IMR-90 (cell line): ENCODE results near the gene IMMP1L. TPM values are rescaled to one million over a fixed set of nuclear protein-coding genes. Genes with fewer than 3 reads are reported as not detected.
A peak's percentile ranks its signal among the peaks of the same experiment; 100 is the strongest.

ENCODE experiments used
- ATAC-seq: fragments of 200-7000 bp; cut with Tn5 transposase; 2 replicates; pipeline ENCODE4 v1.9.1; 2020; ENCODE audit warnings: low read depth, mild to moderate bottlenecking, moderate library complexity
- BruUV-seq: library from RNA; stranded (reverse); fragments of 400-500 nt; replicated peaks from 2 replicates; lab custom pipeline; 2021; lab: Mats Ljungman, UMichigan
- CTCF ChIA-PET: fragments of 300-600 bp; formaldehyde crosslinking; extraction: SDS; loops from one replicate; lab custom pipeline; 2021; ENCODE audit warnings: antibody characterized with exemption; lab: Yijun Ruan, JAX
- POLR2A ChIA-PET: fragments of 300-600 bp; sonication (Branson Sonifier 250); formaldehyde crosslinking; loops from one replicate; lab custom pipeline; 2022; ENCODE audit warnings: antibody characterized with exemption; ENCODE audit not compliant: unreplicated experiment; lab: Charles Lee
- DNase-seq: peaks from one replicate; pipeline ENCODE4 v3.0.0; 2013
- H2AFZ ChIP-seq: replicated peaks from 2 replicates; pipeline ENCODE3; 2013; ENCODE audit warnings: low read length, mild to moderate bottlenecking; ENCODE audit not compliant: poor library complexity
- H2AK5ac ChIP-seq: 2 replicates; pipeline ENCODE4 v1.6.1; 2013; ENCODE audit warnings: low read depth, low read length, inconsistent platforms
- H2AK9ac ChIP-seq: replicated peaks from 2 replicates; pipeline ENCODE3; 2013; ENCODE audit warnings: mild to moderate bottlenecking, low read depth, low read length, moderate library complexity; ENCODE audit not compliant: poor library complexity
- H2BK120ac ChIP-seq: 2 replicates; pipeline ENCODE4 v1.6.1; 2013; ENCODE audit warnings: low read depth, low read length, inconsistent platforms
- H2BK15ac ChIP-seq: 3 replicates; pipeline ENCODE4 v1.6.1; 2013; ENCODE audit warnings: low read depth, low read length, inconsistent platforms
- H2BK20ac ChIP-seq: 2 replicates; pipeline ENCODE4 v1.6.1; 2013; ENCODE audit warnings: low read depth, mild to moderate bottlenecking, inconsistent platforms, low read length, moderate library complexity
- H2BK5ac ChIP-seq: 2 replicates; pipeline ENCODE4 v1.6.1; 2013; ENCODE audit warnings: mild to moderate bottlenecking, low read depth, low read length, inconsistent platforms; ENCODE audit not compliant: poor library complexity, severe bottlenecking
- H3K14ac ChIP-seq: replicated peaks from 2 replicates; pipeline ENCODE4 v1.6.1; 2013; ENCODE audit warnings: low read depth, low read length, inconsistent platforms
- H3K18ac ChIP-seq: 2 replicates; pipeline ENCODE4 v1.6.1; 2013; ENCODE audit warnings: low read depth, low read length, control low read depth
- H3K23ac ChIP-seq: 2 replicates; pipeline ENCODE4 v1.6.1; 2013; ENCODE audit warnings: low read depth, low read length, inconsistent platforms
- H3K27ac ChIP-seq: 2 replicates; pipeline ENCODE4 v1.5.1; 2013; ENCODE audit warnings: mild to moderate bottlenecking, control low read depth, low read length; ENCODE audit not compliant: insufficient read depth
- H3K27me3 ChIP-seq: 2 replicates; pipeline ENCODE4 v1.6.1; 2013; ENCODE audit warnings: low read length; ENCODE audit not compliant: control insufficient read depth, insufficient read depth
- H3K36me3 ChIP-seq: 2 replicates; pipeline ENCODE4 v1.6.1; 2013; ENCODE audit warnings: low read length, mixed read lengths; ENCODE audit not compliant: control insufficient read depth, insufficient read depth
- H3K4ac ChIP-seq: 2 replicates; pipeline ENCODE4 v1.6.1; 2013; ENCODE audit warnings: low read depth, low read length, inconsistent platforms
- H3K4me1 ChIP-seq: 2 replicates; pipeline ENCODE4 v1.6.1; 2013; ENCODE audit warnings: low read length, mixed read lengths; ENCODE audit not compliant: control insufficient read depth, insufficient read depth
- H3K4me2 ChIP-seq: 2 replicates; pipeline ENCODE4 v1.6.1; 2013; ENCODE audit warnings: low read depth, mild to moderate bottlenecking, control low read depth, low read length, moderate library complexity
- H3K4me3 ChIP-seq: 2 replicates; pipeline ENCODE4 v1.5.1; 2013; ENCODE audit warnings: low read depth, mild to moderate bottlenecking, control low read depth, low read length, moderate library complexity; ENCODE audit not compliant: insufficient read depth
- H3K56ac ChIP-seq: 2 replicates; pipeline ENCODE4 v1.6.1; 2013; ENCODE audit warnings: low read length, inconsistent platforms; ENCODE audit not compliant: insufficient read depth; ENCODE audit errors: extremely low read depth
- H3K79me1 ChIP-seq, 2 experiments: 2 replicates each; pipeline ENCODE4 v1.6.1; 2013; ENCODE audit warnings: low read length in 2 of 2, inconsistent platforms in 1 of 2, low read depth in 1 of 2
- H3K9ac ChIP-seq: 2 replicates; pipeline ENCODE4 v1.6.1; 2013; ENCODE audit warnings: low read depth, low read length, control low read depth
- H3K9me1 ChIP-seq: 2 replicates; pipeline ENCODE4 v1.6.1; 2013; ENCODE audit warnings: low read length, inconsistent platforms; ENCODE audit not compliant: insufficient read depth
- H3K9me3 ChIP-seq: 2 replicates; pipeline ENCODE4 v1.6.1; 2013; ENCODE audit warnings: low read length; ENCODE audit not compliant: control insufficient read depth, insufficient read depth
- H4K20me1 ChIP-seq: 2 replicates; pipeline ENCODE4 v1.6.1; 2013; ENCODE audit warnings: low read length, inconsistent platforms; ENCODE audit not compliant: insufficient read depth
- H4K5ac ChIP-seq: 2 replicates; pipeline ENCODE4 v1.6.1; 2013; ENCODE audit warnings: mild to moderate bottlenecking, low read depth, low read length, control low read depth
- H4K8ac ChIP-seq, 2 experiments: 2 replicates each; pipeline ENCODE4 v1.6.1; 2013; ENCODE audit warnings: low read depth in 2 of 2, low read length in 2 of 2, control low read depth in 1 of 2, inconsistent platforms in 1 of 2
- H4K91ac ChIP-seq: 2 replicates; pipeline ENCODE4 v1.6.1; 2013; ENCODE audit warnings: low read depth, low read length, inconsistent platforms; ENCODE audit not compliant: insufficient read depth
- BHLHE40 ChIP-seq: fragments of 150-350 bp; IDR thresholded peaks from 2 replicates; pipeline ENCODE4 v1.6.1; 2016; ENCODE audit warnings: mild to moderate bottlenecking, low read depth, low read length
- CEBPB ChIP-seq: IDR thresholded peaks from 2 replicates; pipeline ENCODE4 v1.6.1; 2012; ENCODE audit warnings: low read depth, low read length, improper control_type of control experiment
- FOS ChIP-seq: fragments of 150-350 bp; IDR thresholded peaks from 2 replicates; pipeline ENCODE4 v1.6.1; 2016; ENCODE audit warnings: low read depth, low read length
- MAFK ChIP-seq: IDR thresholded peaks from 2 replicates; pipeline ENCODE4 v1.6.1; 2012; ENCODE audit warnings: low read depth, low read length, improper control_type of control experiment
- MXI1 ChIP-seq: IDR thresholded peaks from 2 replicates; pipeline ENCODE4 v1.6.1; 2012; ENCODE audit warnings: low read depth, mild to moderate bottlenecking, low read length, moderate library complexity, borderline replicate concordance
- RCOR1 ChIP-seq: IDR thresholded peaks from 2 replicates; pipeline ENCODE4 v1.6.1; 2012; ENCODE audit warnings: mild to moderate bottlenecking, low read length, improper control_type of control experiment; ENCODE audit not compliant: insufficient replicate concordance
- RFX5 ChIP-seq: IDR thresholded peaks from 2 replicates; pipeline ENCODE4 v1.8.0; 2012; ENCODE audit warnings: low read depth, mild to moderate bottlenecking, low read length, moderate library complexity
- dilution Hi-C: fragments of 300-500 bp; cut with HindIII; formaldehyde crosslinking; loops from one replicate; pipeline ENCODE4 v1.14.3; 2018; ENCODE audit warnings: low sequenced_read_pairs; ENCODE audit not compliant: unreplicated experiment
- in situ Hi-C: fragments of 300-500 bp; cut with MboI; formaldehyde crosslinking; loops from 3 replicates; pipeline ENCODE4 v1.14.3; 2019; ENCODE audit warnings: low sequenced_read_pairs, inconsistent platforms, mixed read lengths
- intact Hi-C: fragments of 100-400 bp; cut with micrococcal nuclease; formaldehyde crosslinking; loops from 2 replicates; pipeline ENCODE4 v1.10.0; 2022
- polyA plus RNA-seq, 3 experiments: library from polyadenylated mRNA; depleted of rRNA; stranded (reverse); fragments of >200 nt; gene quantifications; 2 replicates each; pipeline ENCODE4 v1.2.3, GENCODE V29; 2012; ENCODE audit warnings: low replicate concordance in 1 of 3
- total RNA-seq: library from RNA; depleted of rRNA; stranded (reverse); fragments of >200 nt; gene quantifications from 2 replicates; pipeline ENCODE4 v1.2.3, GENCODE V29; 2012

IMMP1L gene
- total and polyA plus RNA-seq, 2 of the 4 experiments (the other 2 are of a cell fraction), result 5.0 to 10.7 TPM

DNA sequence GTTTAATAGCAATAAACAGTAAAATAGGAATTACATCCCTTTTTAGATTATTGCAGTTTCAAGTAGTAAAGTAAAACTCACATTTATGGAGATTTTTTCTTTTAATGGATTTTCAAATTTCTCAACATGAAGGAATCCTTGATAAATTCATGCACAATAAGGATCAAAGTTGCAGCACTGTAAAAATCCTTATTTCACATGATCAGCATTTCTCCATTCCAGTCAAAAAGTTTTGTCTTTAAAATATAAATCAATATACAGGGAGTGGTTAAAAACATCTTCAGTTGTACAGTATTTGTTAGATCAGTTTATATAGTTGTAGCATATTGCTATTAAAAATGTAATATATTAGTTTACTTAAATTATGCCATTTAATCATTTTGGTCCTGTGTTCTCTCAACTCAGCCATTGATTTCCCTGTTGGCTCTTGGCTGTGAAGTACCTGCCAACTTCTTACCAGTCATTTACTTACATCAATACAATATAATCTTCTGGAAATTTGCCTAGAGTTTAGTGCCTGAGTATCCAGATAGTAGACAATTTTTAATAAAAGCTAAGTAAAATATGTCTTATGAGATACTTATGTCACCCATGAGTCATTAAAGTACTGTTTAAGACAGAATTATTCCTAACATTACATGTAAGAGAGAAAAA, 12.2 kb upstream of the IMMP1L start:
- no peak overlapping the region for H3K23ac ChIP-seq
- ChIA-PET POLR2A (no interaction called here), CTCF (no interaction called here)
- no peak overlapping the region for H4K91ac ChIP-seq
- H4K8ac ChIP-seq, result no peak overlapping the region
- no peaks in the 10 kb centered on the region for H3K4me1 ChIP-seq
- no peaks in the 10 kb centered on the region for H4K20me1 ChIP-seq
- H3K9me3 ChIP-seq, result no peaks in the 10 kb centered on the region
- H2AK5ac ChIP-seq, result no peak overlapping the region
- no TSS peak for BruUV-seq
- H2AK9ac ChIP-seq, result no peak overlapping the region
- TF ChIP-seq FOS (no peak), RCOR1 (no peak), CEBPB (no peak), MAFK (peak; percentile 40; the same call in 1 of the 2 replicates), BHLHE40 (no peak), MXI1 (no peak), RFX5 (no peak)
- no peak overlapping the region for H3K4me2 ChIP-seq
- no peak overlapping the region for H3K56ac ChIP-seq
- no peak overlapping the region for H2BK120ac ChIP-seq
- H3K18ac ChIP-seq, result no peak overlapping the region
- intact Hi-C loops (no loop called here), in situ Hi-C loops (no loop called here), dilution Hi-C loops (no loop called here)
- H4K5ac ChIP-seq, result no peak overlapping the region
- ATAC-seq, result no peak
- no peak overlapping the region for H2AFZ ChIP-seq
- H2BK15ac ChIP-seq, result no peak overlapping the region
- H3K4ac ChIP-seq, result no peak overlapping the region
- DNase-seq, result no peak
- H3K14ac ChIP-seq, result no peak overlapping the region
- H3K27ac ChIP-seq, result no peak overlapping the region
- H3K36me3 ChIP-seq, result no peaks in the 10 kb centered on the region
- H3K27me3 ChIP-seq, result no peaks in the 10 kb centered on the region
- no peaks in the 10 kb centered on the region for H3K9me1 ChIP-seq
- no peak overlapping the region for H2BK20ac ChIP-seq
- no peak overlapping the region for H3K9ac ChIP-seq
- H2BK5ac ChIP-seq, result no peak overlapping the region
- H3K79me1 ChIP-seq, result peaks cover 0 to 4% of the 10 kb centered on the region in 2 experiments; a peak in 1 of 4 replicates
- H3K4me3 ChIP-seq, result no peak overlapping the region
